Measurements from ENCODE around the gene ARHGEF12.
A peak's percentile ranks its signal among the peaks of the same experiment; 100 is the strongest.

GRCh38 chr11:120511116-120511819 lies 175.1 kb downstream of the ARHGEF12 start, which contains the start of gene GRIK4:
- TF ChIP-seq CTCF (IDR thresholded peaks at IDR 0.05) (peak; percentile 64), TFCP2L1 (CRISPR knock-in tag; IDR thresholded peaks at IDR 0.05) (no peak), EP300 (IDR thresholded peaks at IDR 0.05) (no peak), KDM5A (IDR thresholded peaks at IDR 0.05) (no peak), POLR2A (IDR thresholded peaks at IDR 0.05; ENCODE audit: low read length) (no peak), CBX2 (IDR thresholded peaks at IDR 0.05; ENCODE audit: borderline replicate concordance, low read depth) (no peak), JUNB (IDR thresholded peaks at IDR 0.05) (no peak)
- TF ChIP-seq, protein P1, sequence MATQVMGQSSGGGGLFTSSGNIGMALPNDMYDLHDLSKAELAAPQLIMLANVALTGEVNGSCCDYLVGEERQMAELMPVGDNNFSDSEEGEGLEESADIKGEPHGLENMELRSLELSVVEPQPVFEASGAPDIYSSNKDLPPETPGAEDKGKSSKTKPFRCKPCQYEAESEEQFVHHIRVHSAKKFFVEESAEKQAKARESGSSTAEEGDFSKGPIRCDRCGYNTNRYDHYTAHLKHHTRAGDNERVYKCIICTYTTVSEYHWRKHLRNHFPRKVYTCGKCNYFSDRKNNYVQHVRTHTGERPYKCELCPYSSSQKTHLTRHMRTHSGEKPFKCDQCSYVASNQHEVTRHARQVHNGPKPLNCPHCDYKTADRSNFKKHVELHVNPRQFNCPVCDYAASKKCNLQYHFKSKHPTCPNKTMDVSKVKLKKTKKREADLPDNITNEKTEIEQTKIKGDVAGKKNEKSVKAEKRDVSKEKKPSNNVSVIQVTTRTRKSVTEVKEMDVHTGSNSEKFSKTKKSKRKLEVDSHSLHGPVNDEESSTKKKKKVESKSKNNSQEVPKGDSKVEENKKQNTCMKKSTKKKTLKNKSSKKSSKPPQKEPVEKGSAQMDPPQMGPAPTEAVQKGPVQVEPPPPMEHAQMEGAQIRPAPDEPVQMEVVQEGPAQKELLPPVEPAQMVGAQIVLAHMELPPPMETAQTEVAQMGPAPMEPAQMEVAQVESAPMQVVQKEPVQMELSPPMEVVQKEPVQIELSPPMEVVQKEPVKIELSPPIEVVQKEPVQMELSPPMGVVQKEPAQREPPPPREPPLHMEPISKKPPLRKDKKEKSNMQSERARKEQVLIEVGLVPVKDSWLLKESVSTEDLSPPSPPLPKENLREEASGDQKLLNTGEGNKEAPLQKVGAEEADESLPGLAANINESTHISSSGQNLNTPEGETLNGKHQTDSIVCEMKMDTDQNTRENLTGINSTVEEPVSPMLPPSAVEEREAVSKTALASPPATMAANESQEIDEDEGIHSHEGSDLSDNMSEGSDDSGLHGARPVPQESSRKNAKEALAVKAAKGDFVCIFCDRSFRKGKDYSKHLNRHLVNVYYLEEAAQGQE (IDR thresholded peaks at IDR 0.05) = no peak
